ENCODE results near the gene TSNAXIP1.

Gene TSNAXIP1

DNA sequence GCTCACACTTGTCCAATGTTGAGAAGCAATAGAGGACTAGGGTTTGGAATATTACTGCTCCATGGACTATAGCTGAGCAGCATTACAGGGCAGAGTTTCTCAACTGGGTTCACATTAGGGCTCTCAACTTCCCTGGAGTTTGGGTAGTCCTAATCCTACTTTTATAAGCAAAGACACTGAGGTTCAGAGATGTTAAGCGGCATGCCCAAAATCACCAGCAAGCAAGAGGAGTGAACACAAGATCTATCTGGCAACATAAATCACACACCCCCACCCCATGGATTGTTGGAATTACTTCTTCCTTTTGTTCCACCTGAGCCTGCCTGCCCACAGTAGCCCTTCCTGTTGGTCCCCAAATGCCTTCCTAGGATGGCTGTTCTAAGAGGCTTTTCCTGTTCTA is 5.2 kb downstream of the TSNAXIP1 start:
- Histone ChIP-seq H3K27me3 (replicated peaks in 2 of 5; ENCODE audit: control insufficient read depth in 4 of 5, insufficient read depth in 5 of 5, low read length in 4 of 5) (no peaks in the 10 kb centered on the region), H3K4me1 (ENCODE audit: control extremely low read depth in 1 of 4, control insufficient read depth in 4 of 4, insufficient read depth in 4 of 4, low read length in 3 of 4) (peaks cover 0 to 8% (median 6%) of the 10 kb centered on the region in 4 experiments), H3K4me3 (ENCODE audit: control insufficient read depth in 1 of 7, extremely low read depth in 1 of 7, insufficient read depth in 4 of 7, low read depth in 2 of 7, low read length in 6 of 7) (no peak overlapping the region), H3K36me3 (ENCODE audit: control insufficient read depth in 4 of 4, insufficient read depth in 4 of 4, low read length in 3 of 4) (no peaks in the 10 kb centered on the region), H3K9me3 (ENCODE audit: control extremely low read depth in 1 of 5, control insufficient read depth in 4 of 5, insufficient read depth in 2 of 5, low read depth in 1 of 5, low read length in 4 of 5) (no peaks in the 10 kb centered on the region), H3K27ac (ENCODE audit: insufficient read depth in 1 of 2, low read depth in 1 of 2, low read length in 2 of 2, poor library complexity in 1 of 2, severe bottlenecking in 2 of 2) (no peak overlapping the region)
- DNase-seq: no peak
- no CpG with 5 or more reads among the region's 1 CpG for WGBS (ENCODE audit: insufficient coverage)
- CTCF ChIA-PET: interaction anchor here (1.1 to 1.8 kb wide), 4 partner anchors 15 to 139 kb away, joined by 3 to 4 read pairs (median 3); no protein-coding TSS in a partner anchor
- POLR2A ChIA-PET: no interaction called here

DNA sequence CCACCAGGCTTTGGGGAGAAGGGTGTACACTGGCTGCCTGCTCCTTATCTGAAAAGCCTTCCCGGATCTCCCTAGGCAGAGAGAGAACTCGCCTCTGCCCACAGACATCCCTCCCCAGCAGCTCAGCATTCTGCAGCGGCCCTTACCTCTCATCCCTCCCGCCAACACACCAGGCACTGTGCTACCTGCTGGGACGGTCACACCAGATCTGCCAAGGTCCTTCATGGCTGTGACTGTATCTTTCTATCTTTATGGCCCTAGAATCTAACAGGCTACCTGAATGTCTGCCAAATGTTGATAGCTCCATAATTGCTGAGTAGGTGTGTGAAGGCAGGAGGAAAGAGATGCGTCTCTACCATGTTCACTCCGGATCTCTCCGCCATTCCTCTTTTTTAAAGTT is 7.9 kb downstream of the TSNAXIP1 start:
- no peak overlapping the region for H3K27ac ChIP-seq (ENCODE audit: insufficient read depth in 1 of 2, low read depth in 1 of 2, low read length in 2 of 2, poor library complexity in 1 of 2, severe bottlenecking in 2 of 2)
- no peak overlapping the region for H3K4me3 ChIP-seq (ENCODE audit: control insufficient read depth in 1 of 7, extremely low read depth in 1 of 7, insufficient read depth in 4 of 7, low read depth in 2 of 7, low read length in 6 of 7)
- ChIA-PET POLR2A (no interaction called here), CTCF (interaction anchor here (0.8 to 3.7 kb wide), 12 partner anchors 7 to 146 kb away, joined by 3 to 36 read pairs (median 18); partner anchors contain the start of genes NUTF2, RANBP10 and TSNAXIP1)
- H3K9me3 ChIP-seq (ENCODE audit: control extremely low read depth in 1 of 5, control insufficient read depth in 4 of 5, insufficient read depth in 2 of 5, low read depth in 1 of 5, low read length in 4 of 5): no peaks in the 10 kb centered on the region
- DNase-seq: no peak
- H3K27me3 ChIP-seq (replicated peaks in 2 of 5; ENCODE audit: control insufficient read depth in 4 of 5, insufficient read depth in 5 of 5, low read length in 4 of 5): no peaks in the 10 kb centered on the region
- WGBS (ENCODE audit: insufficient coverage): 89% methylated on average over 4 of the region's 8 CpGs
- no peaks in the 10 kb centered on the region for H3K36me3 ChIP-seq (ENCODE audit: control insufficient read depth in 4 of 4, insufficient read depth in 4 of 4, low read length in 3 of 4)
- H3K4me1 ChIP-seq (ENCODE audit: control extremely low read depth in 1 of 4, control insufficient read depth in 4 of 4, insufficient read depth in 4 of 4, low read length in 3 of 4): no peaks in the 10 kb centered on the region

DNA sequence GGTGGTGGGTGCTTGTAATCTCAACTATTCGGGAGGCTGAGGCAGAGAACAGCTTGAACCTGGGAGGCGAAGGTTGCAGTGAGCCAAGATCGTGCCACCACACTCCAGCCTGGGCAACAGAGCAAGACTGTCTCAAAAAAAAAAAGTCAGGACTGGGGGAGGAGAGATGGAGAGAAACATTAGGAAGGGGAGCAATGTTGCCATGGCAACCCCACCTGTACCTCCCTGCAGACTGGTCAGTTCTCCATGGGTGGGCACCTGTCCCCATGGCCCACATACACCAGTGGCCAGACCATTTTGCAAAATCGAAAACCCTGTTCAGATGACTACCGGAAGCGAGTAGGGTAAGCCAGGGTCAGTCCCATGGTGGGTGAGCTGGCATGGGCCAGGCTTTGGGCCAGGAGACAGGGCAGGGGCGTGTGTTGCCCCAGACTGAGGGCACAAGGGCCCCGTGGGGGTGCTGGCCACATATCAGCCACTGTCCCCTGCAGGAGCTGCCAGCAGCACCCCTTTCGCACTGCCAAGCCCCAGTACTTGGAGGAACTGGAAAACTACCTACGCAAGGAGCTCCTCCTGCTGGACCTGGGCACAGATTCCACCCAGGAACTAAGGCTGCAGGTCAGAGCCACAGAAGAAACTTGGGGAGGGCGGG is 14.0 kb downstream of the TSNAXIP1 start:
- no peaks in the 10 kb centered on the region for H3K27me3 ChIP-seq (replicated peaks in 2 of 5; ENCODE audit: control insufficient read depth in 4 of 5, insufficient read depth in 5 of 5, low read length in 4 of 5)
- no peak overlapping the region for H3K27ac ChIP-seq (ENCODE audit: insufficient read depth in 1 of 2, low read depth in 1 of 2, low read length in 2 of 2, poor library complexity in 1 of 2, severe bottlenecking in 2 of 2)
- peaks cover 0 to 2% (median 0%) of the 10 kb centered on the region in 4 experiments for H3K36me3 ChIP-seq (ENCODE audit: control insufficient read depth in 4 of 4, insufficient read depth in 4 of 4, low read length in 3 of 4)
- H3K9me3 ChIP-seq (ENCODE audit: control extremely low read depth in 1 of 5, control insufficient read depth in 4 of 5, insufficient read depth in 2 of 5, low read depth in 1 of 5, low read length in 4 of 5): no peaks in the 10 kb centered on the region
- 97% methylated on average over 11 of the region's 11 CpGs for WGBS (ENCODE audit: insufficient coverage)
- ChIA-PET POLR2A (no interaction called here), CTCF (interaction anchor here (1.1 to 1.5 kb wide), 4 partner anchors 10 to 43 kb away, joined by 3 to 5 read pairs (median 4); no protein-coding TSS in a partner anchor)
- DNase-seq: no peak
- peaks cover 0 to 2% (median 0%) of the 10 kb centered on the region in 4 experiments for H3K4me1 ChIP-seq (ENCODE audit: control extremely low read depth in 1 of 4, control insufficient read depth in 4 of 4, insufficient read depth in 4 of 4, low read length in 3 of 4)
- no peak overlapping the region for H3K4me3 ChIP-seq (ENCODE audit: control insufficient read depth in 1 of 7, extremely low read depth in 1 of 7, insufficient read depth in 4 of 7, low read depth in 2 of 7, low read length in 6 of 7)

DNA sequence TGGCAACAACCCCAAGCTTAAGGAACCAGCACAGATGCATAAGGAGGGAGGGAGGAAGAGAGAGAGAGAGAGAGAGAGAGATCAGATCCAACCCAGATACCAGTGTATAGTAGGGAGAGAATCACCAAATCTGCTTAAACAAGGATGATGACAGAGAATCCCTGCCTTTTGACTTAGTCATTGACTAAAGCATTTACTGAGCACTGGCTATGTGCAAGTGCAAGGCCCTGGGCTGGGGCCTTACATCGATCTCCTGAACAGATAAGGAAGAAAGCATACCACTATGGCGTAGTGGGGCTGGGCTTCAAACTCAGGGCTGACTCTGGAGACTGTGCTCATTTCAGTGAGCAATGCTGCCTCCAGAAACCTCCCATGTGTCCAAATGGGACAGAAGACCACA is 15.8 kb downstream of the TSNAXIP1 start:
- 100% methylated on average over 2 of the region's 2 CpGs for WGBS (ENCODE audit: insufficient coverage)
- H3K4me1 ChIP-seq (ENCODE audit: control extremely low read depth in 1 of 4, control insufficient read depth in 4 of 4, insufficient read depth in 4 of 4, low read length in 3 of 4): peaks cover 0 to 2% (median 0%) of the 10 kb centered on the region in 4 experiments
- peaks cover 2 to 13% (median 9%) of the 10 kb centered on the region in 4 experiments for H3K36me3 ChIP-seq (ENCODE audit: control insufficient read depth in 4 of 4, insufficient read depth in 4 of 4, low read length in 3 of 4)
- H3K9me3 ChIP-seq (ENCODE audit: control extremely low read depth in 1 of 5, control insufficient read depth in 4 of 5, insufficient read depth in 2 of 5, low read depth in 1 of 5, low read length in 4 of 5): no peaks in the 10 kb centered on the region
- CTCF ChIA-PET: interaction anchor here (1.0 kb wide), 1 partner anchor 18 kb away, joined by 3 read pairs; no protein-coding TSS in a partner anchor
- POLR2A ChIA-PET: interaction anchor here (0.5 kb wide), 1 partner anchor 129 kb away, joined by 3 read pairs; no protein-coding TSS in a partner anchor
- no peaks in the 10 kb centered on the region for H3K27me3 ChIP-seq (replicated peaks in 2 of 5; ENCODE audit: control insufficient read depth in 4 of 5, insufficient read depth in 5 of 5, low read length in 4 of 5)
- H3K4me3 ChIP-seq (ENCODE audit: control insufficient read depth in 1 of 7, extremely low read depth in 1 of 7, insufficient read depth in 4 of 7, low read depth in 2 of 7, low read length in 6 of 7): no peak overlapping the region
- DNase-seq: no peak
- no peak overlapping the region for H3K27ac ChIP-seq (ENCODE audit: insufficient read depth in 1 of 2, low read depth in 1 of 2, low read length in 2 of 2, poor library complexity in 1 of 2, severe bottlenecking in 2 of 2)

DNA sequence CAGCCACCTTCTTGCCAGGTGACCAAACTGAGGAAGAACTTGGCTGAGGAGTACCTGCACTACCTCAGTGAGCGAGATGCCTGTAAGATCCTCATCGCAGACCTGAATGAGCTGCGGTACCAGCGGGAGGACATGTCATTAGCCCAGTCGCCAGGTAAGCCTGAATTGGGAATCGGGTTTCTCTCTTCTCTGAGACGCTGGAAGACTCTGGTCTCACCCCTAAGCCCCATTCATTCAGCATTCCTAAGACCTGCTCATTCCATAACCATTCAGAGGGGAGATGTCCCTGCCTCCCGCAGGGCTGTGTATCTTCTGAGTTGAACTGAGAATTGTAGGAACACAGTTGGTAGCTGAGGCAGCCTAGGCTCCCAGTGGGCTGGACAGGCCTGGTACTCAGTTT is 18.4 kb downstream of the TSNAXIP1 start:
- ChIA-PET POLR2A (no interaction called here), CTCF (interaction anchor here (0.9 to 2.2 kb wide), 3 partner anchors 15 to 151 kb away, joined by 4 to 7 read pairs (median 4); no protein-coding TSS in a partner anchor)
- H3K9me3 ChIP-seq (ENCODE audit: control extremely low read depth in 1 of 5, control insufficient read depth in 4 of 5, insufficient read depth in 2 of 5, low read depth in 1 of 5, low read length in 4 of 5): no peaks in the 10 kb centered on the region
- peaks cover 0 to 2% (median 0%) of the 10 kb centered on the region in 4 experiments for H3K4me1 ChIP-seq (ENCODE audit: control extremely low read depth in 1 of 4, control insufficient read depth in 4 of 4, insufficient read depth in 4 of 4, low read length in 3 of 4)
- H3K36me3 ChIP-seq (ENCODE audit: control insufficient read depth in 4 of 4, insufficient read depth in 4 of 4, low read length in 3 of 4): peaks cover 5 to 38% (median 27%) of the 10 kb centered on the region in 4 experiments
- no peaks in the 10 kb centered on the region for H3K27me3 ChIP-seq (replicated peaks in 2 of 5; ENCODE audit: control insufficient read depth in 4 of 5, insufficient read depth in 5 of 5, low read length in 4 of 5)
- DNase-seq: no peak
- H3K4me3 ChIP-seq (ENCODE audit: control insufficient read depth in 1 of 7, extremely low read depth in 1 of 7, insufficient read depth in 4 of 7, low read depth in 2 of 7, low read length in 6 of 7): no peak overlapping the region
- 94% methylated on average over 7 of the region's 8 CpGs for WGBS (ENCODE audit: insufficient coverage)
- no peak overlapping the region for H3K27ac ChIP-seq (ENCODE audit: insufficient read depth in 1 of 2, low read depth in 1 of 2, low read length in 2 of 2, poor library complexity in 1 of 2, severe bottlenecking in 2 of 2)

DNA sequence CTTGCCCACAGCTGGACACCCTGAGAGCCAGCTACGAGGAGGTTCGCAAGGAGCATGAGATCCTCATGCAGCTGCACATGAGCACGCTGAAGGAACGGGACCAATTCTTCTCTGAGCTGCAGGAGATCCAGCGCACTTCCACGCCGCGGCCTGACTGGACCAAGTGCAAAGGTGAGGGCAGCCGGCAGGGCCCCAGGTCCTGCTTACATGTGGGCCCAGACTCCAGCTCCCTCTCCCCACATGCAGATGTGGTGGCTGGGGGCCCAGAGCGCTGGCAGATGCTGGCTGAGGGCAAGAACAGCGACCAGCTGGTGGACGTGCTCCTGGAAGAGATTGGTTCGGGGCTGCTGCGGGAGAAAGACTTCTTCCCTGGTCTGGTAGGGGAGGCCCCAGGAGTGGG is 19.2 kb downstream of the TSNAXIP1 start:
- no peaks in the 10 kb centered on the region for H3K9me3 ChIP-seq (ENCODE audit: control extremely low read depth in 1 of 5, control insufficient read depth in 4 of 5, insufficient read depth in 2 of 5, low read depth in 1 of 5, low read length in 4 of 5)
- H3K4me3 ChIP-seq (ENCODE audit: control insufficient read depth in 1 of 7, extremely low read depth in 1 of 7, insufficient read depth in 4 of 7, low read depth in 2 of 7, low read length in 6 of 7): no peak overlapping the region
- no peaks in the 10 kb centered on the region for H3K27me3 ChIP-seq (replicated peaks in 2 of 5; ENCODE audit: control insufficient read depth in 4 of 5, insufficient read depth in 5 of 5, low read length in 4 of 5)
- H3K27ac ChIP-seq (ENCODE audit: insufficient read depth in 1 of 2, low read depth in 1 of 2, low read length in 2 of 2, poor library complexity in 1 of 2, severe bottlenecking in 2 of 2): no peak overlapping the region
- peaks cover 6 to 46% (median 33%) of the 10 kb centered on the region in 4 experiments for H3K36me3 ChIP-seq (ENCODE audit: control insufficient read depth in 4 of 4, insufficient read depth in 4 of 4, low read length in 3 of 4)
- ChIA-PET CTCF (interaction anchor here (1.6 to 2.2 kb wide), 2 partner anchors 15 kb away, joined by 4 to 7 read pairs; no protein-coding TSS in a partner anchor), POLR2A (no interaction called here)
- no peak for DNase-seq
- peaks cover 0 to 2% (median 0%) of the 10 kb centered on the region in 4 experiments for H3K4me1 ChIP-seq (ENCODE audit: control extremely low read depth in 1 of 4, control insufficient read depth in 4 of 4, insufficient read depth in 4 of 4, low read length in 3 of 4)
- WGBS (ENCODE audit: insufficient coverage): over 99% methylated on average over 10 of the region's 14 CpGs

DNA sequence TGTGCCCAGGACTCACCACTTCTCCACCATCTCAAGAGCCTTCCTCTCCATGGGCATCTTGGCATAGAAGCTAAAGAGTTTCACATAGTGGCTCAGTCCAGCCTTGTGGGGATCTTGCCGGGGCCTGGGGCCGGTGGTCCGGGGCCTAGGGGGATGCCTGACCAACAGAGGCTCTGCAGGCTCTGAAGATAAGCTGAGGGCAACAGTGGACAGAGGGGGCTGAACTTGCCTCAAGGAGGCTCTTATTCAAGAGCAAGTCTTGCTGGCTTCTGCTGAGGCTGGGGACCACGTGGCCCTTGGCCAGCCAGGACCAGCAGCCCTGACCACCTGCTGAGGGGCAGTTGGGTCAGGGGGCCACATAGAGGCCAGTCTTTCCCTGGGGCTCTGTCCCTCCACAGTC is 22.0 kb downstream of the TSNAXIP1 start:
- no peak for DNase-seq
- Histone ChIP-seq H3K9me3 (ENCODE audit: control extremely low read depth in 1 of 5, control insufficient read depth in 4 of 5, insufficient read depth in 2 of 5, low read depth in 1 of 5, low read length in 4 of 5) (no peaks in the 10 kb centered on the region), H3K4me1 (ENCODE audit: control extremely low read depth in 1 of 4, control insufficient read depth in 4 of 4, insufficient read depth in 4 of 4, low read length in 3 of 4) (peaks cover 0 to 14% (median 11%) of the 10 kb centered on the region in 4 experiments), H3K4me3 (ENCODE audit: control insufficient read depth in 1 of 7, extremely low read depth in 1 of 7, insufficient read depth in 4 of 7, low read depth in 2 of 7, low read length in 6 of 7) (no peak overlapping the region), H3K27me3 (replicated peaks in 2 of 5; ENCODE audit: control insufficient read depth in 4 of 5, insufficient read depth in 5 of 5, low read length in 4 of 5) (no peaks in the 10 kb centered on the region), H3K36me3 (ENCODE audit: control insufficient read depth in 4 of 4, insufficient read depth in 4 of 4, low read length in 3 of 4) (peaks cover 13 to 60% (median 41%) of the 10 kb centered on the region in 4 experiments), H3K27ac (ENCODE audit: insufficient read depth in 1 of 2, low read depth in 1 of 2, low read length in 2 of 2, poor library complexity in 1 of 2, severe bottlenecking in 2 of 2) (no peak overlapping the region)
- POLR2A ChIA-PET: no interaction called here
- WGBS (ENCODE audit: insufficient coverage): 97% methylated on average over 4 of the region's 4 CpGs
- CTCF ChIA-PET: interaction anchor here (1.0 to 3.4 kb wide), 3 partner anchors 12 to 46 kb away, joined by 3 to 19 read pairs (median 3); no protein-coding TSS in a partner anchor
